ENCODE measurements around the gene GDF2.

Gene GDF2

GRCh38 chr10:47322300-47323061 is at the start of gene GDF2:
GDF2 (plus strand) TSS chr10:47322454; CDS start chr10:47322669, 215 bp downstream.
- no peak for DNase-seq (ENCODE audit: extremely low read depth in 1 of 2, low read depth in 1 of 2)

GRCh38 chr10:47276071-47276470 is 46.2 kb upstream of the GDF2 start:
- DNase-seq (ENCODE audit: extremely low read depth in 1 of 2, low read depth in 1 of 2): no peak

DNA sequence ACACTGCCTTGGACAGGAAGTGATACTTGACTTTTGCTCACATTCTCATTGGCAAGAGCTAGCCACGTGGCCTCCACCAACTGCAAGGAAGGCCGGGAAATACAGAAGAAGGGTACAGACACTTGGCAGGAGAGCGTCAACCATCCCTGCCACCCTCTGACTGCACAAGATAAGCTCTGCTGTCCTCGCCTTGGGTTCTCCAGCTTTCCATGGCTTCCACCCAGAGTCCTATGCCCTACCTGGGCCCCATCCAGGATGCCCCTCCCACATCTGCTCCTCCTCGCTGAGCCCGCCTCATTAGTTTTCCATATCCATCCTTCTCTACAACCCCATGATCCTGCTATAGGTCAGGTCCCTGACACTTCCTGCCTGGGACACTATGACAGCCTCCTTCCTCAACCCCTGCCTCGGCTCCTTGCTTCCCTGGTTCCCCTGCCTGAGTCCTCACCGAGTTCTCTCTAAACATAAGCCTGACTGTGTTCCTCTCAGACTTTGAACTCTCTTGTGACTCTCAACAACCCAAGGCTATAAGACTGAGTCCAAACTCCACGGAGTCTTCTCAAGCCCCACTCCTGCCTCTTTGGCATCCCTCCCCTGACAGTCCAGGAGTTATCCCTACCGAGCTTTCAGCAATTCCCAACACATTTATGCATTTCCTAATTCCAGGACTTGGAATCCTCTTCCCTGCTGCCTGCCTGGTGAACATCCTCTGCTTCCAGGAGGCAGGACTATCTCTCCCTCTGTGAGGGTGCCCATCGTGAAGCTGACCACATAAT is 45.5 kb upstream of the GDF2 start:
- DNase-seq (ENCODE audit: extremely low read depth in 1 of 2, low read depth in 1 of 2): no peak

DNA sequence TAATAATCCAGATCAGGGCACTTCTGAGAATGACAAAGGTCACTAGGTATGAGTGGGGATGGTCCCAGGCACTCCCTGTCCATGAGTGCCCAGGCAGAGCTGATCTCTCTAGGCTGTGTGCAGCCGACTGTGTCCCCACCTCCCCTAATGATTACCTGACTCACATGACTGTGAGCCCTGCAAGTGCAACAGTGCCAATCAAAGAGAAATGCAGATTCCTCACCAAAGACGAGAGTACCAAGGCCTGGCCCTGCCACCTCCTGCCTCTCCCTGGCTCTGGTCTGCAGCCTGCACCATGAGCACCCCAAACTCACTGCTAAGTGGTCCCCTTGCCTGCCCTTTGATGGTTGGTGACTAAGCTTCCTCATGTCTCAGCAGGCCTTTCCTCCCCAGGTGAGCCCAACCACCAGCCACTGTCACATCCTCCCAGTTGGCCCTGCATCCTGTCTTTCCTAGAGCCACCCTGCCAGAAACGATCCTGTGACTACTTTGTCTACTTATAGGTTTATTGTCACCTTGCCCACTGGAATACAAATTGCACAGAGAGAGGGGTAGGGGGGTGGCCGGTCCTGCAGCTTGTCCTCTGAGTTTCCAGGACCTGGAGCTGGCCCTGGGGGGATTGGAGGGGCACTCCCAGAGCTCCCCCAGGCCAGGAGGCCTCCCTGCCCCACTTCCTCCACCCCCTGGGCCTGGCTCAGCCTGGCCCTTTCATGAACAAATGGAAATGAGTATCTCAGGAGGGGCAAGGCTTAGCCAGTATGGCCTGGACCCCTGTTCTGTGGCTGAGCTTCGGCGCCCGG is 44.7 kb upstream of the GDF2 start:
- no peak for DNase-seq (ENCODE audit: extremely low read depth in 1 of 2, low read depth in 1 of 2)

DNA sequence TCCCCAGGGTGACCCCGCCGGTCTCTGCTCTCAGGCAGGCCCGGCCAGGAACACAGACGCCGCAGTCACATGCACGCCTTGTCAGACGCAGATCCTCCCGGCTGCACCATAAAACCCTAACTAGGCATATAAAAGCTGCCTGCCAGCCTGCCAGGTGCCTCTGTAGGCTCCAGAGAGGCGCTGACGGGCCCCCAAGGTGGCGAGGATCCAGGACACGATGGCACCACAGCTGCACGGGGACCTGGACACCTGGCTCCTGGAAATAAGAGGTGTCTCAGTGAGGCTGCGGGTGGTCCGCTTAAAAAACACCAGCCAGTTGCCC is 44.1 kb upstream of the GDF2 start:
- no peak for DNase-seq (ENCODE audit: extremely low read depth in 1 of 2, low read depth in 1 of 2)

DNA sequence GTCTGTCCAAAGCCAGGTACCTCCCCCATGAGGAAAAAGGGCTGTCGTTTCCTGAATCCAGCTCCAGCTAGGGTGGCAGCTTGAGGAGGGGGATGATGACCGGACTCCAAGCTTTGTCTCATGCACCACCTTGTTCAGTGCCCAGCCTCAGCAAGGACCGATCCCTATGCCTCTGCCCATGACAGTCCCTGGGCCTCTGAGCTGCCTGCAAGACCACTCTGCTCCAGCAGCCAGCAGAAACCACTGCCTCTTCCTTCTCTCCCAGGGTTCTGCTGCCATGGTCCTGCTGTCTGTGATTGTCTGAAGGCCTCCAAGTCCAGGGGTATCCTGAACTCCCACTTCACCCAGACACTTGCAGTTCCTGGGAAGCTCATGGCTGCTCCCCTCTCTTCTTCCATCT is 43.5 kb upstream of the GDF2 start:
- no peak for DNase-seq (ENCODE audit: extremely low read depth in 1 of 2, low read depth in 1 of 2)

- no peak for DNase-seq (ENCODE audit: extremely low read depth in 1 of 2, low read depth in 1 of 2)
Observed at GRCh38 chr10:47279276-47279675, 43.0 kb upstream of the GDF2 start.

DNA sequence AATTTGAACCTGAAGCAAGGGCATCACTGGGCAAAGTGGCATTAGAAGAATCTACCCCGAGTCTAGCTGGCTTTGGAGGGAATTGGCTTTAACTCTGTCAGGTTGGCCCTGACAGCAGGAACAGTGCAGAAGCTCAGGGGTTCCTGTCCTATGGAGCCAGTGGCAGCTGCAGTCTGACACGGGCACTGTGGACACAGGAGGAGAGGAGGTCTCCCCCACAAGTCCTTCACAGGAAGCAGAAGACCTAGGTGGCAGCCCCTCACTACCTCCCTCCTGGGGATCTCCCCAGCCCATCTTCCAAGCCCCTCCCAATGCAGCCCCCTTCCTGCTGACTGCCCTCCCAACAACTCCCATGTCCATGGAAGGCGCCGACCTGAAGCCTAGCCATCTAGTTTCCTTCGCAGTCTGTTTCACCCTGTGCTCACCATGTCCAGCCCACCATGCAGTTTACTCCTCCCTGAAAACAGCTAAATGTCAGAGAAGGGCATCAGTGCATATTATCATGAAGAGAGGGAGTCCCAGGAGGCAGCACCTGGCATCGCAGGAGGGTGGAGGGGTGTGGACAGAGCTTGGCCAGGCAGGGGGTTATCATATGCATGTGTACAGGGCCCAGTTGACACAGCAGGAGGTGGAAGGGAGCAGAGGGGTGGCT is 40.1 kb upstream of the GDF2 start:
- DNase-seq (ENCODE audit: extremely low read depth in 1 of 2, low read depth in 1 of 2): no peak

DNA sequence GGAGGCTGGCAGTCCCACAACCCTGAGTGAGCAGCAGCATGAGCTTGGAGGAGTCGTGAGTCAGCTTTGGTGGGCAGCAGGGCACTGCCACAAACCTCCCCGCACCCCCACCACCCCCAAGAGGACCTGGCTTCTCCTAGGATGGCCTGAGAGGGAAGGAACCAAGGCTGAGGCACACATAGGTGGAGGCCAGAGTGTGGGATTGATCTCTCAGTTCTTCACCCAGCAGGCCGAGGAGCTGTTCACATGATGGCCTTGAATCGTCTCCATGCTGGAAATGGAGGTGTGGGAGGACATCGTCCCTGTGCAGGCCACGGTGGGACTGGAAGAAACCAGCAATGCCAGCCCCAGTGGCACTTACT is 39.6 kb upstream of the GDF2 start:
- DNase-seq (ENCODE audit: extremely low read depth in 1 of 2, low read depth in 1 of 2): no peak

GRCh38 chr10:47283101-47283630 is 39.1 kb upstream of the GDF2 start:
- no peak for DNase-seq (ENCODE audit: extremely low read depth in 1 of 2, low read depth in 1 of 2)

DNA sequence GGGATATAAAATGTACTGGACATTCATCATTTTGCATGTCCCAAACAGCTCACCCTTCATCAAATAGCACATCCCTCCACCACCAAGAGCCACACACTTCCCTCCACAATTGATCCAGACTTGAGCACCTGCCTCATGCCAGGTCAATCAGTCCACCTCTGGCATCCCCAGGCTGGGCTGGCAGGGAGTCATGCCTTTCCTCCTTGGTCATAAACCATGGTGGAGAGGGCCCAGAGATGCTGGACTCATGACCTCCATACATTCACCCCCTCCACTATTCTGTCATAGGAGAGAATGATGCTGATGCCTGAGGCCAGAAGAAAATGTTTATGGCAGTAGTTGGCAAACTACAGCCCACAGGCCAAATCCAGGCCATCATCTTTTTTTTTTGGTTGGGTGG is 38.4 kb upstream of the GDF2 start:
- no peak for DNase-seq (ENCODE audit: extremely low read depth in 1 of 2, low read depth in 1 of 2)

- no peak for DNase-seq (ENCODE audit: extremely low read depth in 1 of 2, low read depth in 1 of 2)
Observed at GRCh38 chr10:47285381-47286115, 36.7 kb upstream of the GDF2 start.

- no peak for DNase-seq (ENCODE audit: extremely low read depth in 1 of 2, low read depth in 1 of 2)
Observed at GRCh38 chr10:47286116-47286505, 36.1 kb upstream of the GDF2 start.

- no peak for DNase-seq (ENCODE audit: extremely low read depth in 1 of 2, low read depth in 1 of 2)
Observed at GRCh38 chr10:47286591-47287315, 35.5 kb upstream of the GDF2 start.

GRCh38 chr10:47287365-47287802 is 34.9 kb upstream of the GDF2 start:
- no peak for DNase-seq (ENCODE audit: extremely low read depth in 1 of 2, low read depth in 1 of 2)

GRCh38 chr10:47287805-47288204 is 34.4 kb upstream of the GDF2 start:
- no peak for DNase-seq (ENCODE audit: extremely low read depth in 1 of 2, low read depth in 1 of 2)

- no peak for DNase-seq (ENCODE audit: extremely low read depth in 1 of 2, low read depth in 1 of 2)
Observed at GRCh38 chr10:47288236-47288635, 34.0 kb upstream of the GDF2 start.

- no peak for DNase-seq (ENCODE audit: extremely low read depth in 1 of 2, low read depth in 1 of 2)
Observed at GRCh38 chr10:47288916-47289495, 33.2 kb upstream of the GDF2 start.

DNA sequence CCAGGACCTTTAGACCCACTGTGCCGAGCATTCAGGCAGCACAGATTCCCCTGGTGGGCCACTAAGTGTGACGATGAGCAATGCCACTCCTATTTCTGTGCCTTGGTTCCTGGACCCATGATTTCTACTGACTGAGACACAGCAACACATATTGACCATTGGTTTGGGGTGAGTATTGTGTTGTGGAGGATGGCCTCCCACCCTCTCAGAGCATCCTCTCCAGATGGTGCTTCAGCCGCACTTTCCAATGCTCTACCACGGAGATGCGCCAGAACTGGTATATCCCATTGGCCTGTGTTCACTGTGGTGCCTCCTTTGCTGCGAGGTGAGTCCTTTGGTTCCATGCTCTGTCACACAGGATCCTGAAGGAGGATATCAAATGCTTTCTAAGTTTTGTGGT is 32.3 kb upstream of the GDF2 start:
- no peak for DNase-seq (ENCODE audit: extremely low read depth in 1 of 2, low read depth in 1 of 2)
